IPS DF 6.9 (cell line): ENCODE measurements around the gene KCNQ4.

Experiments
- DNase-seq: peaks from one replicate; pipeline ENCODE4 v3.0.0-alpha.2; 2013; ENCODE audit warnings: low read depth, low spot score
- H3K27ac ChIP-seq: one replicate; pipeline ENCODE4 v1.5.1; 2013; ENCODE audit warnings: low read length, control low read depth
- H3K27me3 ChIP-seq: 2 replicates; pipeline ENCODE4 v1.6.1; 2013; ENCODE audit warnings: mild to moderate bottlenecking, low read length; ENCODE audit not compliant: control insufficient read depth, insufficient read depth
- H3K36me3 ChIP-seq: 2 replicates; pipeline ENCODE4 v1.6.1; 2013; ENCODE audit warnings: low read length; ENCODE audit not compliant: control insufficient read depth, insufficient read depth
- H3K4me1 ChIP-seq: 2 replicates; pipeline ENCODE4 v1.6.1; 2013; ENCODE audit warnings: low read length; ENCODE audit not compliant: control insufficient read depth, insufficient read depth
- H3K4me3 ChIP-seq: 2 replicates; pipeline ENCODE4 v1.5.1; 2013; ENCODE audit warnings: mild to moderate bottlenecking, low read length
- H3K9me3 ChIP-seq: 2 replicates; pipeline ENCODE4 v1.6.1; 2013; ENCODE audit warnings: low read length, inconsistent platforms; ENCODE audit not compliant: control insufficient read depth, insufficient read depth
- WGBS: extraction: QIAGEN DNeasy Blood & Tissue Kit; methylation state at CpG from one replicate; pipeline ENCODE4 v1.1.7; 2013; ENCODE audit warnings: mixed read lengths, missing lambda C conversion rate; ENCODE audit not compliant: insufficient read length, insufficient coverage; 5-methylcytosine and 5-hydroxymethylcytosine counted together

The KCNQ4 gene

DNA sequence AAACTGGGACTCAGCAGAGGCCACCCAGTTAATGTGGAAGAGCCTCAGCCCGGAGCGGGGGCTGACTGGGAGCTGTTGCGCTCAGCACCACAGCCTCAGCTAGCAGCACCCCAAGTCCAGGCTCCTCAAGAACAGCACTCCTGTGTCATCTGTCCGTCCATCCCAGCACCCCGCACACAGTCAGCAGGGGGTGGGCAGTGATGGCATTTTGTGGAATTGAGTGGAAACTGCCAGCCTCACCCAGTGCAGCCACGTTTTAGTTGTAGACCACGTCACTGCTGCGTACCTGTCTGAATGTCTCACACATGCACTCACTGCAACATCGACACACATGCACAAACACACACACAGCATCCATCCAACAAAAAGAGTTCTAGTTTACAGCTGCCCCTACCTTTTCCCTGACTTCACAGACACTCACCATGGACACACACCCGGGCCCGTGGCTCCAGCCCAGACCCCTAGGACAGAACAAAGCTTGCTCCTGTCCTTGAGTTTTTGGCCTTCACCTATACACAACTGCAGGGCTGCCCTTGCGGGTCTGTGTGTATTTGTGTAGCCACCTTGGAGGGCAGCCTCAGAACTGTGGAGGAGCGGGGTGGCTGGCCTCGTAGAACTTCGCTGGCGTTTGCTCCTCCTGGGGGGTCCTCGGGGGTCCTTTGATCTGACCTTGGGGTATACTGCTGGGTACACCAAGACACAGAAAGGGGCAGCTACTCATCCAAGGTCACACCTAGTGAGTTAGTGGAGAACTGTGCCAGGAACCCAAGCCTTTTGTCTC, 5.2 kb downstream of the KCNQ4 start:
- WGBS = no CpG with 5 or more reads among the region's 17 CpGs
- Histone ChIP-seq H3K27me3 (no peaks in the 10 kb centered on the region; the same call in 1 of the 2 replicates), H3K4me1 (no peaks in the 10 kb centered on the region), H3K4me3 (no peak overlapping the region), H3K36me3 (no peaks in the 10 kb centered on the region; the same call in 1 of the 2 replicates), H3K9me3 (no peaks in the 10 kb centered on the region), H3K27ac (no peak overlapping the region)
- no peak for DNase-seq

GRCh38 chr1:40789342-40789598, 5.7 kb downstream of the KCNQ4 start:
- DNase-seq = no peak
- H3K27me3 ChIP-seq = no peaks in the 10 kb centered on the region; the same call in 1 of the 2 replicates
- H3K36me3 ChIP-seq = no peaks in the 10 kb centered on the region; the same call in 1 of the 2 replicates
- no peak overlapping the region for H3K4me3 ChIP-seq
- H3K9me3 ChIP-seq = no peaks in the 10 kb centered on the region
- no peak overlapping the region for H3K27ac ChIP-seq
- no peaks in the 10 kb centered on the region for H3K4me1 ChIP-seq
- WGBS = no CpG with 5 or more reads among the region's 2 CpGs

DNA sequence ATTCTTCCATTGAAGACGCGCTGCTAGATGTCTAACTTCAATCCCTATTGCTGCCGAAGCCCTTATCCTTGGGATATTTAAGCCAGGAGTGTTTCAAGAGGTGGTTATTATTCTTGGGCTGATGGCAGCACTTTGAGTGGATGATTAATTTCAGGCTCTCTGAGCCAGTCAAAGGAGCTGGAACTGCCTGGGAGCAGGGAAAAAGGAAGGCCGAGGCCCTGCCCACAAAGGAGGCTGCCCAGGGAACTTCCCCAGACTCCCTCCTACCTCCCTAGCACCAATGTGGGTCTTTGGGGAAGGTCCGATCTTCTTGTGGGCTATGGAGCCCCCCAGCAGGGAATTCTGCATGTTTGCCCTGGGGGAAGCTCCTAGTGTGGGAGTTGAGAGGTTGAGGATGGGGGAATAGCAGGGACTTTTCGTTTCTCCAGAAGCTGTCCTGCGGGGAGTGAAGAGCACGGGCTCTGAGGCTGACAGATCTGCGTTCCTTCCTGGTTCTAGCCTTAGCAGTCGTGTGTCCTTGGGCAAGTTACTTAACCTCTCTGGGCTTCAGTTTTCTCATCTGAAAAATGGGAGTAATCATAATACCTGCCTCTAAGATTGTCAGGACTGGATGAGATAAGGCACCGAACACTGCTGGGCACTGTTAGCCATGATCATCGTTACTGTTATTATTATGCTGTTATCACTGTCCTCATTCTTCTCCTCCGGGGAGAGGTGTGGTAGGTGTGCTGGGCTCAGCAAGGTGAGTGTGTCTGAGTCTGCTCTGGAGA, 6.3 kb downstream of the KCNQ4 start:
- no peaks in the 10 kb centered on the region for H3K27me3 ChIP-seq
- no peaks in the 10 kb centered on the region for H3K4me1 ChIP-seq
- no peak for DNase-seq
- no CpG with 5 or more reads among the region's 13 CpGs for WGBS
- H3K27ac ChIP-seq = no peak overlapping the region
- no peaks in the 10 kb centered on the region; the same call in 1 of the 2 replicates for H3K36me3 ChIP-seq
- H3K4me3 ChIP-seq = no peak overlapping the region
- H3K9me3 ChIP-seq = no peaks in the 10 kb centered on the region

DNA sequence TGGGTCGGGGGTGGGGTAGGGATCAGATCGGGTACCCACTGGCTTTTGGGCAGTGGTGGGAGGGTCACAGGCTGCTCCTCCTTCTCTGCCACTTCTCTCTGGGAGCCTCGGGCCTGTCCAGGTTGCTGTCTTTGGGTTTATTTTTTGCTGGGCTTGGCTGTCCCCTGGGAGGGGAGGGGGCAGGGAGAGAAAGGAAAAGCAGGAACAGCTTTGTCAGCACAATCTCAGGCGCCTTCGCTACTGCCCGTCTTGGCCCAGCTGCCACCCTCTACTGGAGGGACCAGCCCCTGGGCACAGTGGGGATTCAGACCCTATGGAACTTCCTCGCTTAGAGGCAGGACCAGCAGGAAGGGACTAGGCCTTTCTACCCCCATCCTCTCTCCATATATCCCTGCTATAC, 8.4 kb downstream of the KCNQ4 start:
- no peak overlapping the region for H3K4me3 ChIP-seq
- H3K9me3 ChIP-seq = no peaks in the 10 kb centered on the region
- H3K4me1 ChIP-seq = no peaks in the 10 kb centered on the region
- H3K27me3 ChIP-seq = no peaks in the 10 kb centered on the region
- no CpG with 5 or more reads among the region's 7 CpGs for WGBS
- no peak for DNase-seq
- H3K36me3 ChIP-seq = no peaks in the 10 kb centered on the region
- H3K27ac ChIP-seq = no peak overlapping the region

DNA sequence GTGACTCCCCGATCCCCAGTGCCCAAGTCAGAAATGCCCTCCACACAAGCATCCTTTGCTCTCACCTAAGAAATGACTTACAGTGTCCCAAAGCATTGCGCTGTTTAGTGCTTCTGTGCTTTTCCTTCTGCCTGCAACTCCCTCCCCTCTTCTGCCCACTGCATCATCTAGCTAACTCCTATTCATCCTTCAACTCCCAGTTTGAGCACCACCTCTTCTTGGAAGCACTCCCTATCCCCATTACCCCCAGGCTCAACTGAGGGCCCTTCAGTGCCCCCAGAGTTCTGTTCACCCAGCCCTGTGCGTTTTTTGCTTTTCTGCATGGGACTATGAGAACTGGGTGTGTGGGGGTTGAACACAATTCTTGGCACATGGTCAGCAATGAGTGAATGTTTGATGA, 10.0 kb downstream of the KCNQ4 start:
- no CpG with 5 or more reads among the region's 3 CpGs for WGBS
- no peaks in the 10 kb centered on the region for H3K36me3 ChIP-seq
- no peaks in the 10 kb centered on the region for H3K4me1 ChIP-seq
- DNase-seq = no peak
- H3K27me3 ChIP-seq = no peaks in the 10 kb centered on the region
- H3K4me3 ChIP-seq = no peak overlapping the region
- no peak overlapping the region for H3K27ac ChIP-seq
- H3K9me3 ChIP-seq = no peaks in the 10 kb centered on the region

DNA sequence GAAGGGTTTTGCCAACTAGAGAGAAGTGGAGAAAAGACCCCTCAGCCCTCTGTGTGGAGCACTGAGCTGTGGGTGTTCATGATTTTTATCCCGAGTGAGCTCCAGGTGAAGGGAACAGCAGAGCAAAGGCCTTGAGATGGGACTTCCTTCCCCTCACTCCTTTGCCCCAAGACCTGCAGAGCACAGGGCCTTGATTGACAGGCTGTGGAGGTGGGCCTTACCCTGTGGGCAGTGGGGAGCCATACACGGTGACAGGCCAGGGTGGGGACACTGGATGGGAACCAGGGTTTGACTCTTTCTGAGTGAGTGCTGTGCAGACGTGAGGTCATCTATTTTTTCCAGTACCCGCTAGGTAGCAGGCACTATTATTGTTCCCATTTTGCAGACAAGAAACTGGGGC, 10.5 kb downstream of the KCNQ4 start:
- no peak overlapping the region for H3K4me3 ChIP-seq
- no peaks in the 10 kb centered on the region for H3K9me3 ChIP-seq
- no peaks in the 10 kb centered on the region for H3K27me3 ChIP-seq
- H3K36me3 ChIP-seq = no peaks in the 10 kb centered on the region
- WGBS = no CpG with 5 or more reads among the region's 4 CpGs
- DNase-seq = no peak
- no peaks in the 10 kb centered on the region for H3K4me1 ChIP-seq
- H3K27ac ChIP-seq = no peak overlapping the region

DNA sequence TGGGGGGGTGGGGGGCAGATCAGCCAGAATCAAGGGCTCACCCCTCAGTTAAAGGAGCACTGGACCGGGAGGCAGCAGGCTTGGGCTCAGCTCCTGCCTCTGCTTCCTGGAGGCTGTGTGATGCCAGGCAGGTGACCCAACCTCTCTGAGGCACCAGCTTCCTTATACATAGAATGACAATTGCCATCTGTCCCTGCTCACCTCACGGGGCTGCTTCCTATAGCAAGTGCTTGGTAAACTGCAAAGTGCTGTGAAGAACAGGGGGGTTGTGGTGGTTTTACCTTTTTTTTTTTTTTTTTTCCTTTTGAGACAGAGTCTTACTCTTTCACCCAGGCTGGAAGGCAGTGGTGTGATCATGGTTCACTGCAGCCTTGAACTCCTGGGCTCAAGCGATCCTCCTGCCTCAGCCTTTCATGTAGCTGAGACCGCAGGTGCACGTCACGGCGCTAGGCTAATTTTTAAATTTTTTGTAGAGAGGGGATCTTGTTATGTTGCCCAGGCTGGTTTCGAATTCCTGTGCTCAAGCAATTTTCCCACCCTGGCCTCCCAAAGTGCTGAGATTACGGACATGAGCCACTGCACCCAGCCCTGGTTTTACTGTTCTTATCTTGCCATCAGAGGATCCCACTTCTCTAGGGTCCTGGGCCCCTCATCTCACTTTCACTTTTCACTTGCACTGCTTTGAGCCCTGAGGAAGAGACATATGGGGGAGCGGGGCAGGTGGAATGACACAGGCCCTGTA, 11.6 kb downstream of the KCNQ4 start:
- Histone ChIP-seq H3K9me3 (no peaks in the 10 kb centered on the region), H3K4me3 (no peak overlapping the region), H3K27ac (no peak overlapping the region), H3K27me3 (no peaks in the 10 kb centered on the region), H3K36me3 (no peaks in the 10 kb centered on the region), H3K4me1 (no peaks in the 10 kb centered on the region)
- no peak for DNase-seq
- no CpG with 5 or more reads among the region's 10 CpGs for WGBS

DNA sequence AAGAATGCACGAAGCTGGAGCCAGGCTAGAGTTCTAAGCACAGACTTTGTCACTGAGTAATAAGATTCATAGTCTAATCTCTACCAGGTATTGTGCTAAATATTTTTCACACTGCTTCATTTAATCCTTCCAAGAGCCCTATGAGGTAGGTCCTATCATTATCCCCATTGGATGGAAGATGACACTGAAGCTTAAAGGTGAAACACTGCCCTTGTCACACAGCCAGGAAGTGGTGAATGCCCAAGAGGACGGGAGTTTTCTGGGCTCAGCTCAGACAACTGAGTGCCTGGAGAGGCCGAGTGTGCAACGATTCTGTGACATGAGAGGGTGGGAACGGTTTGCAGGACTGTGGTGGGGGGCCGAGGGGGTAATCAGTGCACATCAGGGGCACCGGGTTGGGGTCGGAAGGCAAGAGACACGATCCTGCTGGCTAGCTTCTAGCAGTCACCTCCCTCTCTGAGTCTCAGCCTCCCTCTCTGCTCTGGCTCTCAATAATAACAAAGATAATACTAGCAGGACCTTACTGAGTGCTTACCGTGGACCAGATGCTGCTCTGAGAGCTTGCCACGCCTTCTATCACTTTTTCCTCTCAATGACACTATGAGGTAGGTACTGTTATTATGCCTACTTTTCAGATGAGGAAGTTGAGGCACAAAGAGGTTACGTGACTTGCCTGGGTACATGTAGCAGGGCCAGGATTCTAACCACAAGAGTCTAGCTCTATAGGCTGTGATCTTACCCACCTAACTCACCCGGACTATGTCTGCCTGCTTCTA, 12.4 kb downstream of the KCNQ4 start:
- Histone ChIP-seq H3K27me3 (no peaks in the 10 kb centered on the region), H3K4me1 (no peaks in the 10 kb centered on the region), H3K27ac (no peak overlapping the region), H3K36me3 (no peaks in the 10 kb centered on the region), H3K4me3 (no peak overlapping the region), H3K9me3 (no peaks in the 10 kb centered on the region)
- WGBS = no CpG with 5 or more reads among the region's 13 CpGs
- DNase-seq = no peak

GRCh38 chr1:40796939-40797667, 13.5 kb downstream of the KCNQ4 start:
- no peak overlapping the region for H3K27ac ChIP-seq
- H3K4me1 ChIP-seq = no peaks in the 10 kb centered on the region
- H3K27me3 ChIP-seq = no peaks in the 10 kb centered on the region
- H3K4me3 ChIP-seq = no peak overlapping the region
- WGBS = no CpG with 5 or more reads among the region's 9 CpGs
- no peaks in the 10 kb centered on the region for H3K9me3 ChIP-seq
- DNase-seq = no peak
- H3K36me3 ChIP-seq = no peaks in the 10 kb centered on the region
